ENCODE results near the gene CDC14B.

DNA sequence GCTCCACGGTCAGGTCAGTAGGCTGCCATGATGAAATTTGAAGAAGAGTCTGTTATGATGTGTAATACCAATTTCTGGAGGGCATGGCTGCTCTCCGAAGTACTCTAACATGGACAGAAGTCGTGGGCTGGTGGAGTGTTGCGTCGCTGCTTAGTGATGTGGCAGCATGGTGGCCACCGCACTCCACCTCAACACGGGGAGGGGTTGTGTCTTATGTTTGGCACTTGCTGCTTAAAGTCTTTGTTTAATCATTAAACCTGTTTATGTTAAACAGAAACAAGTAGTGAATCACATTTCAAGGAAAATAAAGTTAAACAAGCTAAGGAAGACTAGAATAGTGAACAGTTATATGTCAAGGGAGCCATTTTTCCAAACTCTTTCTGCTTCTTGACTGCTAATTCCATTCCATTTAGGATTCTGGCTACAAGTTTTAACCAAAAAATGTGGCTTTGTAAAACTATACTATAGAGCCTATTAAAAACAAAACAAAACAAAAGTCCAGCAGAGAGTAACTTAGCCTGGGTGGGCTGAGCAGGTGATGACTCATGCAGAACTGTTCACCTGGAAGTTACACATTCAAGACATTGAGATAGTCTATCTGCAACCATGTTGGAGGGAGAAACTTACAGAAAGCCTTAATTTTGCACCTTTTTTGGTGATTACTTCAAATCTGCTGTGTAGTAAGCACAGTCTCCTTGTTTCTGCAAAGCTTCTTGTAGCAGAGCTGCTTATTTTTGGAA lies 160.2 kb downstream of the CDC14B start:
- TF ChIP-seq POLR2A (IDR thresholded peaks at IDR 0.05), result no peak
- TF ChIP-seq, protein P1, sequence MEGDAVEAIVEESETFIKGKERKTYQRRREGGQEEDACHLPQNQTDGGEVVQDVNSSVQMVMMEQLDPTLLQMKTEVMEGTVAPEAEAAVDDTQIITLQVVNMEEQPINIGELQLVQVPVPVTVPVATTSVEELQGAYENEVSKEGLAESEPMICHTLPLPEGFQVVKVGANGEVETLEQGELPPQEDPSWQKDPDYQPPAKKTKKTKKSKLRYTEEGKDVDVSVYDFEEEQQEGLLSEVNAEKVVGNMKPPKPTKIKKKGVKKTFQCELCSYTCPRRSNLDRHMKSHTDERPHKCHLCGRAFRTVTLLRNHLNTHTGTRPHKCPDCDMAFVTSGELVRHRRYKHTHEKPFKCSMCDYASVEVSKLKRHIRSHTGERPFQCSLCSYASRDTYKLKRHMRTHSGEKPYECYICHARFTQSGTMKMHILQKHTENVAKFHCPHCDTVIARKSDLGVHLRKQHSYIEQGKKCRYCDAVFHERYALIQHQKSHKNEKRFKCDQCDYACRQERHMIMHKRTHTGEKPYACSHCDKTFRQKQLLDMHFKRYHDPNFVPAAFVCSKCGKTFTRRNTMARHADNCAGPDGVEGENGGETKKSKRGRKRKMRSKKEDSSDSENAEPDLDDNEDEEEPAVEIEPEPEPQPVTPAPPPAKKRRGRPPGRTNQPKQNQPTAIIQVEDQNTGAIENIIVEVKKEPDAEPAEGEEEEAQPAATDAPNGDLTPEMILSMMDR (IDR thresholded peaks at IDR 0.05), result no peak
- TF ChIP-seq EP300 (IDR thresholded peaks at IDR 0.05), result no peak
- no peak for TF ChIP-seq POLR2AphosphoS5 (IDR thresholded peaks at IDR 0.05)
